GM23248 (cell line): ENCODE data around the gene BBLN. TPM values are rescaled to one million over a fixed set of nuclear protein-coding genes. Genes with fewer than 3 reads are reported as not detected.
"Not testable (repeated sequence)": the region's sequence is repeated elsewhere in the genome, so short reads cannot be mapped to it uniquely, and the experiment has no call there.

ENCODE experiments used
- DNase-seq: peaks from one replicate; pipeline ENCODE4 v3.0.0-alpha.2; 2015
- H2AFZ ChIP-seq: fragments of 200-600 bp; sonication (generic); 2 replicates; pipeline ENCODE4 v1.6.1; 2016; ENCODE audit warnings: antibody characterized with exemption
- H3F3A ChIP-seq: fragments of 200-600 bp; sonication (generic); 2 replicates; pipeline ENCODE4 v1.6.1; 2016; ENCODE audit warnings: mild to moderate bottlenecking, antibody characterized with exemption, mixed run types; ENCODE audit not compliant: insufficient read depth
- H3K27ac ChIP-seq: fragments of 200-600 bp; sonication (generic); 2 replicates; pipeline ENCODE4 v1.5.1; 2016; ENCODE audit warnings: mild to moderate bottlenecking
- H3K27me3 ChIP-seq: fragments of 200-600 bp; sonication (generic); replicated peaks from 2 replicates; pipeline ENCODE4 v1.6.1; 2016; ENCODE audit warnings: mild to moderate bottlenecking; ENCODE audit not compliant: insufficient read depth
- H3K36me3 ChIP-seq: fragments of 200-600 bp; sonication (generic); 2 replicates; pipeline ENCODE4 v1.6.1; 2016; ENCODE audit warnings: low read depth, mild to moderate bottlenecking
- H3K4me1 ChIP-seq: fragments of 200-600 bp; sonication (generic); 2 replicates; pipeline ENCODE4 v1.6.1; 2016; ENCODE audit warnings: mild to moderate bottlenecking; ENCODE audit not compliant: insufficient read depth
- H3K4me2 ChIP-seq: fragments of 200-600 bp; sonication (generic); one replicate; pipeline ENCODE4 v1.6.1; 2016; ENCODE audit warnings: mild to moderate bottlenecking; ENCODE audit not compliant: unreplicated experiment
- H3K4me3 ChIP-seq: fragments of 200-600 bp; sonication (generic); 2 replicates; pipeline ENCODE4 v1.5.1; 2016; ENCODE audit warnings: mild to moderate bottlenecking
- H3K79me2 ChIP-seq: fragments of 200-600 bp; sonication (generic); 2 replicates; pipeline ENCODE4 v1.6.1; 2016; ENCODE audit warnings: mild to moderate bottlenecking; ENCODE audit not compliant: insufficient read depth
- H3K9ac ChIP-seq: fragments of 200-600 bp; sonication (generic); 2 replicates; pipeline ENCODE4 v1.6.1; 2016; ENCODE audit warnings: mild to moderate bottlenecking
- H3K9me2 ChIP-seq: fragments of 200-600 bp; sonication (generic); 2 replicates; pipeline ENCODE4 v1.6.1; 2016; ENCODE audit warnings: mixed run types, mild to moderate bottlenecking, moderate library complexity; ENCODE audit not compliant: insufficient read depth
- H3K9me3 ChIP-seq: fragments of 200-600 bp; sonication (generic); one replicate; pipeline ENCODE4 v1.6.1; 2017; ENCODE audit warnings: low read depth
- H4K20me1 ChIP-seq: fragments of 200-600 bp; sonication (generic); 2 replicates; pipeline ENCODE4 v1.6.0; 2016; ENCODE audit not compliant: insufficient read depth
- EZH2 ChIP-seq: fragments of 200-600 bp; sonication (generic); IDR thresholded peaks from 2 replicates; pipeline ENCODE4 v1.6.1; 2018; ENCODE audit warnings: antibody characterized with exemption, mild to moderate bottlenecking; ENCODE audit not compliant: insufficient read depth, poor library complexity, severe bottlenecking
- EZH2phosphoT487 ChIP-seq: fragments of 200-600 bp; sonication (generic); IDR thresholded peaks from 2 replicates; pipeline ENCODE4 v1.6.1; 2018; ENCODE audit warnings: antibody characterized with exemption, moderate library complexity, mild to moderate bottlenecking, low read depth; ENCODE audit not compliant: insufficient read depth
- WGBS, 2 experiments: methylation state at CpG; one replicate each; pipeline ENCODE4 v1.1.6; 2015 to 2017; ENCODE audit warnings: low lambda C conversion rate in 2 of 2, low coverage in 1 of 2; ENCODE audit errors: missing lambda C conversion rate in 2 of 2; 5-methylcytosine and 5-hydroxymethylcytosine counted together
- in situ Hi-C: fragments of 300-500 bp; cut with MboI; formaldehyde crosslinking; loops from 2 replicates; pipeline ENCODE4 v1.15.0; 2020
- polyA plus RNA-seq: library from polyadenylated mRNA; unstranded; fragments of >200 nt; fragmentation: Nextera tagmentation; extraction: Ambion mirVana; gene quantifications from 2 replicates; pipeline ENCODE4 v1.2.1, GENCODE V29; 2016
- total RNA-seq: library from RNA; depleted of rRNA; stranded (reverse); fragments of >200 nt; shearing (Covaris generic); gene quantifications from 2 replicates; pipeline ENCODE4 v1.2.3, GENCODE V29; 2014

BBLN gene
- total and polyA plus RNA-seq, 2 experiments from 2014 or later, result 137 to 315 TPM

GRCh38 chr9:128135561-128135960 is 24.5 kb upstream of the BBLN start:
- H3K4me3 ChIP-seq, H3K9ac ChIP-seq, DNase-seq, in situ Hi-C loops, H4K20me1 ChIP-seq, H3K27me3 ChIP-seq, H3K27ac ChIP-seq, H3K79me2 ChIP-seq, H3K4me2 ChIP-seq, H3K36me3 ChIP-seq, H2AFZ ChIP-seq, H3F3A ChIP-seq, H3K9me2 ChIP-seq, H3K4me1 ChIP-seq, H3K9me3 ChIP-seq: not testable (repeated sequence)
- WGBS, 2 experiments, result 71 to 76% methylated on average over 8 of the region's 8 CpGs

- peak; percentile 53 for DNase-seq
Observed at GRCh38 chr9:128136816-128137793, 23.0 kb upstream of the BBLN start.

GRCh38 chr9:128138001-128138400 is 22.1 kb upstream of the BBLN start:
- H3K36me3 ChIP-seq, result no peaks in the 10 kb centered on the region
- no peak overlapping the region for H3K4me3 ChIP-seq
- no peaks in the 10 kb centered on the region for H3K9me3 ChIP-seq
- H3K79me2 ChIP-seq, result no peaks in the 10 kb centered on the region
- H3K4me2 ChIP-seq, result no peak overlapping the region
- H3K27me3 ChIP-seq, result no peaks in the 10 kb centered on the region
- no peaks in the 10 kb centered on the region for H3F3A ChIP-seq
- H2AFZ ChIP-seq, result no peak overlapping the region
- in situ Hi-C loops, result no loop called here
- no peaks in the 10 kb centered on the region for H4K20me1 ChIP-seq
- no peak overlapping the region for H3K9ac ChIP-seq
- H3K9me2 ChIP-seq, result no peaks in the 10 kb centered on the region
- TF ChIP-seq EZH2phosphoT487 (no peak), EZH2 (no peak)
- no peak for DNase-seq
- H3K4me1 ChIP-seq, result no peaks in the 10 kb centered on the region
- WGBS, 2 experiments, result 60 to 67% methylated on average over 3 of the region's 3 CpGs
- H3K27ac ChIP-seq, result no peak overlapping the region

More at GRCh38 chr9:128136816-128137793, 23.0 kb upstream of the BBLN start:
- Histone ChIP-seq H2AFZ (no peak overlapping the region), H3K9ac (no peak overlapping the region), H3K36me3 (no peaks in the 10 kb centered on the region), H3K9me2 (no peaks in the 10 kb centered on the region), H3F3A (no peaks in the 10 kb centered on the region), H3K9me3 (no peaks in the 10 kb centered on the region), H3K4me2 (no peak overlapping the region), H3K4me3 (no peak overlapping the region), H3K79me2 (no peaks in the 10 kb centered on the region), H3K27ac (no peak overlapping the region), H3K27me3 (no peaks in the 10 kb centered on the region), H4K20me1 (no peaks in the 10 kb centered on the region), H3K4me1 (no peaks in the 10 kb centered on the region)
- 75 to 76% methylated on average over 18 of the region's 18 CpGs for WGBS, 2 experiments
- no peak for TF ChIP-seq EZH2
- no peak for TF ChIP-seq EZH2phosphoT487
- in situ Hi-C loops, result no loop called here

- H3K9me3 ChIP-seq, result no peaks in the 10 kb centered on the region
- H3K9ac ChIP-seq, result no peak overlapping the region
- H3K27ac ChIP-seq, result no peak overlapping the region
- 0 out of 2 replicates have a peak, but pooled peaks cover 3% of the 10 kb centered on the region for H3K4me1 ChIP-seq
- TF ChIP-seq EZH2, result no peak
- TF ChIP-seq EZH2phosphoT487, result no peak
- in situ Hi-C loops, result no loop called here
- no peaks in the 10 kb centered on the region for H3K27me3 ChIP-seq
- H2AFZ ChIP-seq, result no peak overlapping the region
- no peak for DNase-seq
- no peak overlapping the region for H3K4me2 ChIP-seq
- no peaks in the 10 kb centered on the region for H3K9me2 ChIP-seq
- no peaks in the 10 kb centered on the region for H4K20me1 ChIP-seq
- H3F3A ChIP-seq, result no peaks in the 10 kb centered on the region
- H3K36me3 ChIP-seq, result no peaks in the 10 kb centered on the region
- 12 to 59% methylated on average over 1 to 7 of the region's 16 CpGs for WGBS, 2 experiments
- no peaks in the 10 kb centered on the region for H3K79me2 ChIP-seq
- no peak overlapping the region for H3K4me3 ChIP-seq
Observed at GRCh38 chr9:128139621-128140020, 20.4 kb upstream of the BBLN start.
